ENCODE data around the gene VPS26C. TPM values are rescaled to one million over a fixed set of nuclear protein-coding genes. Genes with fewer than 3 reads are reported as not detected.

VPS26C gene
- total RNA-seq, 1 experiment from 2014 or later = 58.0 TPM

GRCh38 chr21:37257511-37257966 lies 9.6 kb downstream of the VPS26C start:
- Histone ChIP-seq H3K23ac (ENCODE audit: insufficient read length, low read depth, low read length) (no peak overlapping the region), H2BK120ac (ENCODE audit: low read depth, low read length, poor library complexity, severe bottlenecking) (peak overlapping the region; percentile 1), H3T11ph (ENCODE audit: low read length) (no peak overlapping the region), H3K14ac (ENCODE audit: insufficient read depth, low read length) (peak overlapping the region; percentile 84), H3K56ac (ENCODE audit: insufficient read length, low read depth, low read length) (no peak overlapping the region), H2BK15ac (ENCODE audit: low read depth, low read length) (no peak overlapping the region), H4K8ac (replicated peaks; ENCODE audit: insufficient read length, low read depth, low read length) (no peak overlapping the region), H3K9me3 (ENCODE audit: control insufficient read depth, low read depth, low read length) (no peaks in the 10 kb centered on the region), H3K79me1 (ENCODE audit: insufficient read depth, low read depth, low read length, poor library complexity, severe bottlenecking) (peaks cover 4% of the 10 kb centered on the region), H2BK5ac (ENCODE audit: insufficient read length, low read length) (peak overlapping the region; percentile 0), H2BK20ac (ENCODE audit: low read depth, low read length, poor library complexity, severe bottlenecking) (no peak overlapping the region), H3K27ac (ENCODE audit: insufficient read length, low read depth, low read length) (peak overlapping the region; percentile 50), H3K4ac (ENCODE audit: low read depth, low read length) (no peak overlapping the region; the same call in 1 of the 2 replicates), H3K79me2 (ENCODE audit: insufficient read depth, low read length) (peaks cover 4% of the 10 kb centered on the region; the same call in 1 of the 2 replicates), H2BK12ac (ENCODE audit: insufficient read length, low read depth, low read length) (no peak overlapping the region), H2AK5ac (ENCODE audit: insufficient read length, low read length) (no peak overlapping the region), H3K27me3 (ENCODE audit: insufficient read depth, low read length) (no peaks in the 10 kb centered on the region), H3K9ac (ENCODE audit: extremely low read depth, insufficient read length, low read length) (peak overlapping the region; percentile 77), H2AFZ (ENCODE audit: low read length) (no peak overlapping the region), H4K91ac (ENCODE audit: insufficient read length, low read depth, low read length) (peak overlapping the region; percentile 4), H3K23me2 (ENCODE audit: insufficient read length, low read depth, low read length, poor library complexity, severe bottlenecking) (peaks cover 14% of the 10 kb centered on the region), H3K18ac (ENCODE audit: insufficient read length, low read depth, low read length) (peak overlapping the region; percentile 71), H3K4me1 (ENCODE audit: insufficient read depth, low read length) (no peaks in the 10 kb centered on the region), H4K20me1 (ENCODE audit: control insufficient read depth, insufficient read depth, insufficient read length) (no peaks in the 10 kb centered on the region), H4K5ac (ENCODE audit: insufficient read length, low read depth, low read length) (peak overlapping the region; percentile 56), H3K4me2 (ENCODE audit: insufficient read depth, insufficient read length, low read length) (peak overlapping the region; percentile 61)
- Mint-ChIP-seq H3K27me3 (ENCODE audit: low read depth) (no peaks in the 10 kb centered on the region), H3K9me3 (no peaks in the 10 kb centered on the region; a peak in 1 of 5 replicates), H3K36me3 (ENCODE audit: insufficient read depth in 1 of 3, low read depth in 3 of 3) (peaks cover 1 to 3% (median 2%) of the 10 kb centered on the region in 3 experiments; a peak in 3 of 7 replicates), H3K4me1 (peaks cover 17% of the 10 kb centered on the region in 2 experiments), H3K27ac (peak overlapping the region; percentile 96 to 99 (median 98)), H3K4me3 (peak overlapping the region; percentile 75 to 80)
- no peak for TF ChIP-seq CTCF (conservative IDR thresholded peaks at IDR 0.05)
- DNase-seq = no peak
- WGBS (ENCODE audit: extremely low coverage, insufficient read length, low lambda C conversion rate) = no CpG with 5 or more reads among the region's 22 CpGs

Measured in H9 (cell line).